OCI-LY7 (cell line): ENCODE results near the gene GLTP. TPM values are rescaled to one million over a fixed set of nuclear protein-coding genes. Genes with fewer than 3 reads are reported as not detected.
"Not testable (repeated sequence)": the region's sequence is repeated elsewhere in the genome, so short reads cannot be mapped to it uniquely, and the experiment has no call there.

Experiments
- BruUV-seq: library from RNA; stranded (reverse); fragments of 400-500 nt; replicated peaks from 2 replicates; lab custom pipeline; 2021; lab: Mats Ljungman, UMichigan
- CTCF ChIA-PET: fragments of 300-600 bp; sonication (Branson Sonifier 250); formaldehyde crosslinking; loops from one replicate; lab custom pipeline; 2022; ENCODE audit warnings: antibody characterized with exemption; ENCODE audit not compliant: unreplicated experiment; lab: Charles Lee
- POLR2A ChIA-PET: fragments of 300-600 bp; sonication (Branson Sonifier 250); formaldehyde crosslinking; loops from one replicate; lab custom pipeline; 2022; ENCODE audit warnings: antibody characterized with exemption; lab: Charles Lee
- DNase-seq: peaks from one replicate; pipeline ENCODE4 v3.0.0-alpha.2; 2015; ENCODE audit warnings: low spot score
- H2AFZ ChIP-seq: fragments of 200-600 bp; sonication (generic), shearing (Covaris generic); 2 replicates; pipeline ENCODE4 v1.6.1; 2014; ENCODE audit warnings: mild to moderate bottlenecking, antibody characterized with exemption, low read length, moderate library complexity
- H3K27ac ChIP-seq: fragments of 200-600 bp; sonication (generic); 2 replicates; pipeline ENCODE4 v1.5.1; 2014; ENCODE audit warnings: mixed run types, low read depth, mild to moderate bottlenecking, moderate library complexity, low read length, inconsistent platforms; ENCODE audit not compliant: poor library complexity, severe bottlenecking
- H3K36me3 ChIP-seq: fragments of 200-600 bp; sonication (generic); 2 replicates; pipeline ENCODE4 v1.6.1; 2014; ENCODE audit warnings: mild to moderate bottlenecking, antibody characterized with exemption, low read length, moderate library complexity, mixed read lengths; ENCODE audit not compliant: insufficient read depth
- H3K4me1 ChIP-seq: fragments of 200-600 bp; sonication (generic); 2 replicates; pipeline ENCODE4 v1.5.1; 2014; ENCODE audit warnings: mild to moderate bottlenecking, low read length; ENCODE audit not compliant: insufficient read depth, poor library complexity, severe bottlenecking
- H3K4me2 ChIP-seq: fragments of 200-600 bp; sonication (generic); 2 replicates; pipeline ENCODE4 v1.6.1; 2014; ENCODE audit warnings: mild to moderate bottlenecking, low read length
- H3K4me3 ChIP-seq: fragments of 200-600 bp; sonication (generic); 2 replicates; pipeline ENCODE4 v1.5.1; 2014; ENCODE audit warnings: mild to moderate bottlenecking, low read depth, low read length; ENCODE audit not compliant: poor library complexity, severe bottlenecking
- H3K79me2 ChIP-seq: fragments of 200-600 bp; sonication (generic); 2 replicates; pipeline ENCODE4 v1.6.1; 2016; ENCODE audit warnings: low read depth, mild to moderate bottlenecking, low read length, moderate library complexity, mixed read lengths; ENCODE audit not compliant: insufficient read depth
- H3K9me2 ChIP-seq: fragments of 200-600 bp; sonication (generic); 2 replicates; pipeline ENCODE4 v1.6.1; 2016; ENCODE audit warnings: mild to moderate bottlenecking, low read length, mixed read lengths; ENCODE audit not compliant: insufficient read depth
- H3K9me3 ChIP-seq: fragments of 200-600 bp; sonication (generic); 2 replicates; pipeline ENCODE4 v1.6.1; 2014; ENCODE audit warnings: mild to moderate bottlenecking, mixed run types, low read length, mixed read lengths
- H4K20me1 ChIP-seq: fragments of 200-600 bp; sonication (generic); 2 replicates; pipeline ENCODE4 v1.6.1; 2014; ENCODE audit warnings: mild to moderate bottlenecking, antibody characterized with exemption, low read length, moderate library complexity, mixed read lengths; ENCODE audit not compliant: insufficient read depth
- EZH2phosphoT487 ChIP-seq: fragments of 200-600 bp; sonication (generic); IDR thresholded peaks from 2 replicates; pipeline ENCODE4 v1.6.1; 2018; ENCODE audit warnings: low read depth, borderline replicate concordance, mild to moderate bottlenecking, mixed run types, antibody characterized with exemption, low read length, moderate library complexity, mixed read lengths
- intact Hi-C: fragments of 100-400 bp; cut with micrococcal nuclease; formaldehyde crosslinking; loops from one replicate; pipeline ENCODE4 v1.10.0; 2022; ENCODE audit not compliant: unreplicated experiment
- total RNA-seq, 2 experiments: library from RNA; depleted of rRNA in 1 of 2; stranded (reverse); fragments of >200 nt in 1 of 2; shearing (Covaris generic) in 1 of 2; gene quantifications; 2 replicates each; pipeline ENCODE4 v1.2.3, GENCODE V29; 2014 to 2022
- TF ChIP-seq, protein P1 (sequence below): fragments of 200-600 bp; sonication (generic); conservative IDR thresholded peaks from 2 replicates; pipeline ENCODE4 v1.5.1; 2014; ENCODE audit warnings: mild to moderate bottlenecking, antibody characterized with exemption, low read length, moderate library complexity, mixed read lengths

The GLTP gene
- total RNA-seq, 2 experiments from 2014 or later: 24.0 to 27.3 TPM

DNA sequence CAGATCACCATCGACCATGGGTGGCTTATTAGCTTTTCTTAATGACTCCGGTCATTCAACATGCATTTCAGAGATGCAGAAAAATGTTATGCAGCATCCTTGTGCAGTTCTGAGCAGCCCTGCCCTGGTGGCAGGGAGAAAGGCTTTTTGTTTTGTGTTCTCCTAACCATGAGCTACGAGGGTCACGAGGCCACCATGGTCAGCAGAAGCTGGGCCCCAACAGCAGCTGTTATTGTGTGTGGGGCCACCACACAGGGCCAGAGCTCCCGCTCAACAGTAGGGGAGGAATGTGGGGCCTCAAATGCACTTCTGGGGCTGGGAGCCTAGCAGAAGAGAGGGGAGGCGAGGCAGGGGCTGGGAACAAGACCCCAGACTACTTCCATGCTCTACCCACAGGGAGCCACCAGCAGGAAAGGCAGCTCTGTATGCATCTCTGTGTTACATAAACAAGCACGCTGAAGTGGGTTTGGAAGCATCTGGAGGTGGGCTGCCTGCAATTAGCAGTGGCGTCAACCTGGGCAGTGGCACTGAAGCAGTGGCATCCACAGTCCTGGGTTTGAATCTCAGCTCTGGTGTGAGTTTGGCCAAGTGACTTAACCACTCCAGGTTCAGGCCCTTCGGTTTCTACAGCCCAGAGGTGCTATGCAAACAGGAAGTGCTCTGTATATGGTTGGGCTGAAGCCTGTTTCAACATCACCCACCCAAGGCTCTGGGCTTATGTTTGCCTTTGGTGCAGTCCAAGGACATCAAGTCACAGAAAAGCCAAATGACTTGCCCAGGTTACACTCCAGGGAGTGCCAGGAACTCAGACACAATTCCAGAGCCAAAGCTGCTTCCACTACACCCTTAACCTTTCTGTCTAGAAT, 16.3 kb downstream of the GLTP start:
- no peak overlapping the region for H3K27ac ChIP-seq
- H3K4me3 ChIP-seq: no peak overlapping the region
- intact Hi-C loops: no loop called here
- no peaks in the 10 kb centered on the region for H3K9me2 ChIP-seq
- CTCF ChIA-PET: no interaction called here
- no TSS peak for BruUV-seq
- DNase-seq: no peak
- no peaks in the 10 kb centered on the region for H3K9me3 ChIP-seq
- H3K79me2 ChIP-seq: no peaks in the 10 kb centered on the region
- no peaks in the 10 kb centered on the region for H4K20me1 ChIP-seq
- no peaks in the 10 kb centered on the region for H3K36me3 ChIP-seq
- TF ChIP-seq EZH2phosphoT487: no peak
- TF ChIP-seq, protein P1, sequence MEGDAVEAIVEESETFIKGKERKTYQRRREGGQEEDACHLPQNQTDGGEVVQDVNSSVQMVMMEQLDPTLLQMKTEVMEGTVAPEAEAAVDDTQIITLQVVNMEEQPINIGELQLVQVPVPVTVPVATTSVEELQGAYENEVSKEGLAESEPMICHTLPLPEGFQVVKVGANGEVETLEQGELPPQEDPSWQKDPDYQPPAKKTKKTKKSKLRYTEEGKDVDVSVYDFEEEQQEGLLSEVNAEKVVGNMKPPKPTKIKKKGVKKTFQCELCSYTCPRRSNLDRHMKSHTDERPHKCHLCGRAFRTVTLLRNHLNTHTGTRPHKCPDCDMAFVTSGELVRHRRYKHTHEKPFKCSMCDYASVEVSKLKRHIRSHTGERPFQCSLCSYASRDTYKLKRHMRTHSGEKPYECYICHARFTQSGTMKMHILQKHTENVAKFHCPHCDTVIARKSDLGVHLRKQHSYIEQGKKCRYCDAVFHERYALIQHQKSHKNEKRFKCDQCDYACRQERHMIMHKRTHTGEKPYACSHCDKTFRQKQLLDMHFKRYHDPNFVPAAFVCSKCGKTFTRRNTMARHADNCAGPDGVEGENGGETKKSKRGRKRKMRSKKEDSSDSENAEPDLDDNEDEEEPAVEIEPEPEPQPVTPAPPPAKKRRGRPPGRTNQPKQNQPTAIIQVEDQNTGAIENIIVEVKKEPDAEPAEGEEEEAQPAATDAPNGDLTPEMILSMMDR: no peak
- H3K4me2 ChIP-seq: no peak overlapping the region
- H2AFZ ChIP-seq: no peak overlapping the region
- peaks cover 7% of the 10 kb centered on the region for H3K4me1 ChIP-seq
- POLR2A ChIA-PET: no interaction called here

DNA sequence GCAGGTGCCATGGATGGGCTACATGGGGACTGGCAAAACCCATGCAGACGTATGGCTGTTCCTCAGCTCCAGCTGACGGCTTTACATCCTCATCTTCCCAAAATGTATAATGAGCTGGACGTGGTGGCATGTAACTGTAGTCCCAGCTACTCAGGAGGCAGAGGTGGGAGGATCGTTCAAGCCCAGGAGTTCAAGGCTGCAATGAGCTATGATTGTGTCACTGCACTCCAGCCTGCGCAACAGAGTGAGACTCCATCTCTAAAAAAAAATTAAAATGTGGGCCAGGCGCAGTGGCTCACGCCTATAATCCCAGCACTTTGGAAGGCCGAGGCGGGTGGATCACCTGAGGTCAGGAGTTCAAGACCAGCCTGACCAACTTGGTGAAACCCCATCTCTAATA, 17.9 kb downstream of the GLTP start:
- H2AFZ ChIP-seq, H3K36me3 ChIP-seq, H3K9me3 ChIP-seq, H4K20me1 ChIP-seq, DNase-seq, H3K27ac ChIP-seq, H3K9me2 ChIP-seq, BruUV-seq, intact Hi-C loops, H3K4me3 ChIP-seq, H3K4me1 ChIP-seq, H3K4me2 ChIP-seq, CTCF ChIA-PET, H3K79me2 ChIP-seq: not testable (repeated sequence)
- POLR2A ChIA-PET: interaction anchor here (0.5 kb wide), 1 partner anchor 156 kb away, joined by 3 read pairs; no protein-coding TSS in a partner anchor

DNA sequence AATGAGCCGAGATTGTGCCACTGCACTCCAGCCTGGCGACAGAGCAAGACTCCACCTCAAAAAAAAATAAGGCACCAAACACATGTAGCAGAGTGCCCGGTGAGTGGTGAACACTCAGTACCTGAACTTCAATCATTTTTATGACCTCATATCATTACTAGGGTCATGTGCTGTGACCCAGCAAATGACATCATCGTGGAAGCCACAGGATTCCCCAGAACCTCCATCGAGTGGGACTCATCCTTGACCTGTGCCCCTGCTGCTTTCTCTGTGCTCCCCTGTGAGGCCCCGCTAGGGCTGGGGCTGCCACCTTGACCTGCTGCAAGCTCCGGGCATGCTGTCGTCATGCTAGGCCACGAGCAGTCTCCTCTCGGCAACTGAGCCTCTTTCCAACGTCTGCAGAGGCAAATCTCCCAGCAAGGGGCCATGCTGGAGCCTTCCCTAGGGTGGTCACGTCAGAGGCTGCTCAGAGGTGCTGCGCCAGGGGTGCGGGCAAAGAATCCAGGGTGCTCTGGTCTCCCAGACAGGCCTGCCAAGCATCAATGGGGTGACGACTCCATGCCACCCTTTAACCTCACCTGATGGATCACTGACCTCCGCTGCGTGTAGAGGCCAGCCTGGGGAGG, 18.5 kb downstream of the GLTP start:
- Histone ChIP-seq H4K20me1 (no peaks in the 10 kb centered on the region), H3K4me1 (peaks cover 3% of the 10 kb centered on the region), H2AFZ (no peak overlapping the region), H3K4me2 (no peak overlapping the region), H3K9me2 (no peaks in the 10 kb centered on the region), H3K9me3 (no peaks in the 10 kb centered on the region), H3K79me2 (no peaks in the 10 kb centered on the region), H3K4me3 (no peak overlapping the region), H3K36me3 (peaks cover 8% of the 10 kb centered on the region; the same call in 1 of the 2 replicates), H3K27ac (no peak overlapping the region)
- TF ChIP-seq EZH2phosphoT487: no peak
- TF ChIP-seq, protein P1: no peak
- DNase-seq: no peak
- ChIA-PET CTCF (no interaction called here), POLR2A (no interaction called here)
- intact Hi-C loops: no loop called here
- BruUV-seq: no TSS peak
